GM23338 (cell line): ENCODE results near the gene OLFM1.

ENCODE experiments used
- CREB1 ChIP-seq: fragments of 250-450 bp; sonication (Bioruptor Pico); IDR thresholded peaks from 2 replicates; pipeline ENCODE4 v1.5.0; 2020; ENCODE audit warnings: low read depth, mild to moderate bottlenecking, moderate library complexity
- EZH2 ChIP-seq: fragments of 200-600 bp; sonication (generic); IDR thresholded peaks from one replicate; pipeline ENCODE4 v1.8.0; 2017; ENCODE audit warnings: antibody characterized with exemption, mild to moderate bottlenecking, low read depth; ENCODE audit not compliant: unreplicated experiment
- EZH2phosphoT487 ChIP-seq: fragments of 200-600 bp; sonication (generic); IDR thresholded peaks from one replicate; pipeline ENCODE4 v1.8.1; 2018; ENCODE audit warnings: antibody characterized with exemption; ENCODE audit not compliant: unreplicated experiment
- JUNB ChIP-seq: IDR thresholded peaks from one replicate; pipeline ENCODE4 v1.6.1; 2016; ENCODE audit warnings: antibody characterized with exemption; ENCODE audit not compliant: unreplicated experiment
- POLR2AphosphoS5 ChIP-seq: IDR thresholded peaks from 2 replicates; pipeline ENCODE4 v1.6.1; 2016; ENCODE audit warnings: antibody characterized with exemption, low read depth
- REST ChIP-seq: IDR thresholded peaks from one replicate; pipeline ENCODE4 v1.6.1; 2018; ENCODE audit warnings: antibody characterized with exemption; ENCODE audit not compliant: unreplicated experiment
- STAT1 ChIP-seq: IDR thresholded peaks from one replicate; pipeline ENCODE4 v1.6.1; 2016; ENCODE audit warnings: antibody characterized with exemption; ENCODE audit not compliant: unreplicated experiment
- ZNF114 ChIP-seq: fragments of 250-450 bp; sonication (Bioruptor Pico); IDR thresholded peaks from 2 replicates; pipeline ENCODE4 v1.5.0; 2020; ENCODE audit warnings: mild to moderate bottlenecking, moderate library complexity
- TF ChIP-seq, protein P1 (sequence below), 2 experiments: fragments of 200-600 bp in 1 of 2; sonication (generic) in 1 of 2; conservative IDR thresholded peaks; 2 replicates each; pipeline versions ENCODE4 v1.5.1 to v1.6.1; 2016 to 2017; ENCODE audit warnings: antibody characterized with exemption in 2 of 2, low read depth in 2 of 2, mild to moderate bottlenecking in 2 of 2, moderate library complexity in 1 of 2

DNA sequence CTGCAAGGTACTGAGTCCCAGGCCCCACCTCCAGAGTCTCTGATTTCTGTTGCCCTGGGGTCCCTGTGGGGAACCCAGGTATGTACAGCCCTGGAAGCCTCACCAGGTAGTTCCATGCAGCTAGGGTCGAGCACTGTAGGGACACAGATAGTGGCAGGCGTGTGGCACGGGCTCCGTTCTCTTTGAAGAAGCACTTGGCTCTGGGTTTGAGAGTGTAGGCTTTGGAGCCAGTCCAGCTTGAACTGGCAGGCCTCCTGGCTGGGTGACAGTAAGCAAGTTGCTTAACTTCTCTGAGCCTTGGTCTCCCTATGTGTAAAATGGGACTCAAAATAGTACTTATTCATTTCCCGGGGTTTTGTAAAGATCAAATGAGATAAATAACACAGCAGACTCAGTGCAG lies 5.6 kb downstream of the OLFM1 start:
- no peak for TF ChIP-seq EZH2
- no peak for TF ChIP-seq EZH2phosphoT487
- TF ChIP-seq POLR2AphosphoS5 = no peak
- TF ChIP-seq, protein P1, sequence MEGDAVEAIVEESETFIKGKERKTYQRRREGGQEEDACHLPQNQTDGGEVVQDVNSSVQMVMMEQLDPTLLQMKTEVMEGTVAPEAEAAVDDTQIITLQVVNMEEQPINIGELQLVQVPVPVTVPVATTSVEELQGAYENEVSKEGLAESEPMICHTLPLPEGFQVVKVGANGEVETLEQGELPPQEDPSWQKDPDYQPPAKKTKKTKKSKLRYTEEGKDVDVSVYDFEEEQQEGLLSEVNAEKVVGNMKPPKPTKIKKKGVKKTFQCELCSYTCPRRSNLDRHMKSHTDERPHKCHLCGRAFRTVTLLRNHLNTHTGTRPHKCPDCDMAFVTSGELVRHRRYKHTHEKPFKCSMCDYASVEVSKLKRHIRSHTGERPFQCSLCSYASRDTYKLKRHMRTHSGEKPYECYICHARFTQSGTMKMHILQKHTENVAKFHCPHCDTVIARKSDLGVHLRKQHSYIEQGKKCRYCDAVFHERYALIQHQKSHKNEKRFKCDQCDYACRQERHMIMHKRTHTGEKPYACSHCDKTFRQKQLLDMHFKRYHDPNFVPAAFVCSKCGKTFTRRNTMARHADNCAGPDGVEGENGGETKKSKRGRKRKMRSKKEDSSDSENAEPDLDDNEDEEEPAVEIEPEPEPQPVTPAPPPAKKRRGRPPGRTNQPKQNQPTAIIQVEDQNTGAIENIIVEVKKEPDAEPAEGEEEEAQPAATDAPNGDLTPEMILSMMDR (conservative IDR thresholded peaks at IDR 0.05; ENCODE audit: low read depth in 2 of 2) = no peak
- no peak for TF ChIP-seq ZNF114
- TF ChIP-seq REST = no peak
- TF ChIP-seq CREB1 (CRISPR knock-in tag) = no peak
- TF ChIP-seq JUNB = no peak
- no peak for TF ChIP-seq STAT1
